ENCODE results near the gene MAGI2.

The MAGI2 gene

DNA sequence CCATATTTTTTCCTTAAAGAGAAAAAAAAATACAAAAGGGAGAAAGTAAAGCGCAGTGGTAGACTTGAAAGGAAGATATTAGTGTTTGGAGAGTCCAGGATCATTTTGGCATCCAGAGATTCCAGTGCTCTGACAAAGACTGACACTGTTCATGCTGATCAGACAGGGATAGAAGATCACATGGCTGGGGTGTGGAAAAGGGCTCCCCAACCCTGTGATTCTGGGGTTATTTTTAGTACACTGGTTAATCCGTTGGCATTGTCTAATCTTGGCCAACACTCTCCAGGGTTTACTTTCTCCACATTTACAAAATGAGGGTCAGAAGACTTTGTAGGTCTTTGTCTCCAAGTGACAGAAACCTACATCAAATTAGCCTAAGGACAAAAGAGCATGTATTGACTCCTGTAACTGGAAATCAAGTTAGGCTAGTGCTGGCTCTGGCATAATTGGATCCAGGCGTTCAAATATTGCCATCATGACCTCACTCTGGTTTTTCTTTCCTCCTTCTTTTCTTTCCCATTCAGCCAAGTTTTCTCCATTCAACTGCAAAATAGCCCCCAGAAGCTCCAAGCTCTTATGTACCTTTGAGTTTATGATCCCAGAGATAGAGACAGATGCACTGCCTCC lies 1473.3 kb downstream of the MAGI2 start:
- no peak overlapping the region for H3K27ac ChIP-seq
- DNase-seq (ENCODE audit: low spot score) = no peak
- no peak for TF ChIP-seq CTCF (conservative IDR thresholded peaks at IDR 0.05; ENCODE audit: low read depth)
- CTCF ChIA-PET = no interaction called here
- POLR2A ChIA-PET (ENCODE audit: low non-redundant PET) = no interaction called here

DNA sequence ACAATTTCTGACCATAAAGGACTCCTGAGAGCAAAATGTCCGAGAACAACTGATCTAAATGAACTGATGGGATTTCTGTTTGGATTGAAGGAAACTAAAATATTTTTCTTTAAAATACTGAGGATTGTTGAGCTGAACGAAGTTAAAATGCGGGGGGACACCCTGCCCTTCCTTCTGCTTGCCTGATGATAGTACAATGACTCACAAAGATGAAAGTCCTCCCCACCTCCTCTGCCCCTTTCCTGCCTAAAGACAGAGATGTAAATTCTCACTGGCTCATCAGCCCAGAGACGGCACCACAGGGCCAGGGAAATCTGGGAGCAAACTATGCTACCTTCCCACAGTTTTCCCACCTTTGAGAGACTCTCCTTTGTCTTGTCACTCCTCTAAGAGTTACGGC lies 1474.2 kb downstream of the MAGI2 start:
- TF ChIP-seq CTCF (conservative IDR thresholded peaks at IDR 0.05; ENCODE audit: low read depth) = no peak
- no peak for DNase-seq (ENCODE audit: low spot score)
- CTCF ChIA-PET = interaction anchor here (0.6 kb wide), 1 partner anchor 8 kb away, joined by 3 read pairs; no protein-coding TSS in a partner anchor
- no peak overlapping the region for H3K27ac ChIP-seq
- POLR2A ChIA-PET (ENCODE audit: low non-redundant PET) = no interaction called here

- CTCF ChIA-PET = no interaction called here
- H3K27ac ChIP-seq = no peak overlapping the region
- POLR2A ChIA-PET (ENCODE audit: low non-redundant PET) = no interaction called here
- no peak for DNase-seq (ENCODE audit: low spot score)
- no peak for TF ChIP-seq CTCF (conservative IDR thresholded peaks at IDR 0.05; ENCODE audit: low read depth)
These were observed 1477.6 kb downstream of the MAGI2 start for GRCh38 chr7:77975672-77976480.

GRCh38 chr7:77971726-77972125 lies 1481.7 kb downstream of the MAGI2 start:
- no peak for TF ChIP-seq CTCF (conservative IDR thresholded peaks at IDR 0.05; ENCODE audit: low read depth)
- CTCF ChIA-PET = interaction anchor here (0.6 kb wide), 1 partner anchor 70 kb away, joined by 3 read pairs; no protein-coding TSS in a partner anchor

DNA sequence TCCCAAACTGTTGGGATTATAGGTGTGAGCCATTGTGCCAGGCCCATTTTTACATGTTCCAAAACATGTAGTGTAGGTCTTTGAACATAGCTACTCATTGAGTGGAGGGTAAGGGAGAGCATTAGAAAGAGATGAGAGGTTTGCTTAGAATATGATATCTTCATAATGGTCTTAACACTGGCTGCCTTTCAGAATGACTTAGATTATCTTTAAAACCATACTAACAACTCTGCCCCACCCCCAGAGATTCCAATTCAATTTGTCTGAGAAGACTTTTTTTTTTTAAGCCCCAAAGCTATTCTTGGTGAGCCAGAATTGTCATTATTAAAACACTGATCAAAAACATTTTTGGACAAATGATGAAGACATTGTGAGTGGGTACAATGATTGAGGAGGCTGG lies 1486.0 kb downstream of the MAGI2 start:
- no peak overlapping the region for H3K27ac ChIP-seq
- no peak for DNase-seq (ENCODE audit: low spot score)
- no peak for TF ChIP-seq CTCF (conservative IDR thresholded peaks at IDR 0.05; ENCODE audit: low read depth)
- POLR2A ChIA-PET (ENCODE audit: low non-redundant PET) = no interaction called here
- CTCF ChIA-PET = no interaction called here

More at GRCh38 chr7:77971726-77972125, 1481.7 kb downstream of the MAGI2 start:
- no peak overlapping the region for H3K27ac ChIP-seq
- POLR2A ChIA-PET (ENCODE audit: low non-redundant PET) = no interaction called here
- no peak for DNase-seq (ENCODE audit: low spot score)
